HS-27A (cell line): ENCODE measurements around the gene TAGLN2.
A peak's percentile ranks its signal among the peaks of the same experiment; 100 is the strongest.

ENCODE experiments used
- DNase-seq: peaks from one replicate; pipeline ENCODE4 v3.0.0-alpha.2; 2012; ENCODE audit warnings: low read depth, missing footprints

Gene TAGLN2

DNA sequence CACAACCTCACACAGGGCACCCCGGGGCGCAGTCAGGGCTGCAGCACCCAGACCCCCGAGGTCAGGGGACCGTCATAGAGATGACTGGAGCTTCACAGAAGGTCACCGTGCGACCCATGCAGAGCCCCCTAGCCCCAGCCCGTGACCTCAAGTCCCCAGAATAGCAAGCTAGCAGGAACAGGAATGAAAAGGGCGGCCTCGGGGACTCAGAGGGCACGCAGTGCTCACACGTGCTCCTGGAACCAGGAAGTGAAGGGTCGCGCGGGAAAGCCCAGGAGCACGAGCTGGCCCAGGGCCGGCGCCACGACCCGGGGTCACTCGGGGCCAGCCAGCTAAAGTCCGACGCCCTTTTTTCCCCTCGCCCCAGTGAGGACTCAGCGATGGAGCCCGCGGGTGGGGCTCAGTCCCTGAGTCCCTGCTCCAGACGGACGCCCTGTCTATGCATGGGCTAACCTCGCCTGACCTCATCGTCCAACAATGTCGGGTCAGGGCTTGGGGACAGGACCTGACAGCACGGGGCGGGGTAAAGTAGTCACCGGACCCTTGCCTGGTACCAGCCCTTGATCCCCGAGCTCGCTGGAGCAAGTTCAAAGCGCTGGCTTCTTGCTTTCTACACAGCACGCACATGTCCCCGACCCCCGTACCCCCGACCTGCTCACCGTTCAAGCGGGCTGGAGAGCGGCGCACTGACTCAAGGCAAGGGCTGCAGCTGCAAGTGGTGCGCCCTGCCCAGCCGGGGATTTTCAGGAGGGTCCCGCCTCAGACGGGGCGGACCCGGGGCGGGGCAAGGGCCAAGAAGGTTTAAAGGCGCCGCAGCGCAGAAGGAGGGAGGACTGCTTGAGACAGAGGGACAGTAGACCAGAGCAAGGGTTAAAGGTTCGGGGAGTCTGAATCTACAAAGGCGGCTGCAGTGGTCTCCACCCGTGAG is at the start of gene TAGLN2:
Gene TAGLN2, minus strand, starts transcription at position 717 of the 928 bp plus-strand sequence. CDS start 4,998 bp downstream, outside the sequence.
- DNase-seq: peak; percentile 77

DNA sequence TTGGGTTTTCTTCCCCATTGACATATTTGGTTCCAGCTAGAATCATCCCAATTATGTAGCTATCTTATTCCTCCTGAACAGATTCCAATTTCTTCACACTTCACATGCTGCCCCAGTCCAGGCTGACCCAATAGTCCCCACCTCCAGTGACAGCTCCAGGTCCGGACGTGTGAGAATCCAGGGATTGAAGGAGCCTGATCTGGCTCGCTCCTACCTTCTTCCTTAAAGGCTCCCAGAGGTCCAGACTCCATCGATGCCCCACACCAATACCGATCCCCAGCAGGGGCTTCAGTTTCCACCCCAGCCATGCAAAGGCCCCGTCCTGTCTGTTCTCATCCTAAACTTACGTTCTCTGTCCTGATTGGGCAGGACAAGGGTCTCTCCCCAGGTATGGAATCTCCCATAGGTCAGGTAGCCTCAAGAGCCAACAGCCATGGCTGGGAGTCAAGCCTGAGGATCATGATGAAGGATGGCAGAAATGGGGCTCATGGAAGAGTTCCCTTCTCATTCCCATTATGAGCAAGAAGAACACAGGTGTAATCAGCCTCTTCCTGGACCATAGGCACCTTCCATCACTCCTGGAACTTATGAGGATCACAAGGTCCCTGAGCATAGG is 49.2 kb upstream of the TAGLN2 start:
- DNase-seq: no peak

DNA sequence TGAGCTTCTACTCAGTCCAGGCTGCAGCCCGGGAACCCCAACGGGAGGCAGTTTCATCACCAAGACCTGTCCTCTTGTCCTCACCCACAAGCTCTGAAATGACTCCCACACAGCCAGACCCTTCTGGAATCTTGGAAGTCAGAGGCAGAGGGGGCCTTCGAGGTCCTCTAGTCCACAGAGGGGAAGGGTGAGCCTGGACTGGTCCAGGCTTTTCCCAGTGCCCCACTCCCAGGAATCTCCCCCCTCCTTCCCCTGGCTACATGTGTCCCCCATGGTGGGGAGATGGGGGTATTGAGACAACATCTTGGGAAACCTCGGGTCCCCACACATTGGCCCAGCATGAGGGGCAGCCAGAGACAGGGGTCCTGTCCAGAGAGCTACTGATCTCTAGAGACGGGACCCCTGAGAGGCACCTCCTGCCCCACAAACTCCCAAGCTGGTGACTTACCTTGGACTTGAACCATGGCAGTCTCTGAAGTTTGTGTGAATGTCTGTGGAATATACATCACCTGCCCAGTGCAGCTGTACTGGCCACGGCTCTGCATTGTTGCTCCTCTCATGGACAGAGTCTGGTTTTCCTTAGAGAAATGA is 48.1 kb upstream of the TAGLN2 start:
- no peak for DNase-seq

DNA sequence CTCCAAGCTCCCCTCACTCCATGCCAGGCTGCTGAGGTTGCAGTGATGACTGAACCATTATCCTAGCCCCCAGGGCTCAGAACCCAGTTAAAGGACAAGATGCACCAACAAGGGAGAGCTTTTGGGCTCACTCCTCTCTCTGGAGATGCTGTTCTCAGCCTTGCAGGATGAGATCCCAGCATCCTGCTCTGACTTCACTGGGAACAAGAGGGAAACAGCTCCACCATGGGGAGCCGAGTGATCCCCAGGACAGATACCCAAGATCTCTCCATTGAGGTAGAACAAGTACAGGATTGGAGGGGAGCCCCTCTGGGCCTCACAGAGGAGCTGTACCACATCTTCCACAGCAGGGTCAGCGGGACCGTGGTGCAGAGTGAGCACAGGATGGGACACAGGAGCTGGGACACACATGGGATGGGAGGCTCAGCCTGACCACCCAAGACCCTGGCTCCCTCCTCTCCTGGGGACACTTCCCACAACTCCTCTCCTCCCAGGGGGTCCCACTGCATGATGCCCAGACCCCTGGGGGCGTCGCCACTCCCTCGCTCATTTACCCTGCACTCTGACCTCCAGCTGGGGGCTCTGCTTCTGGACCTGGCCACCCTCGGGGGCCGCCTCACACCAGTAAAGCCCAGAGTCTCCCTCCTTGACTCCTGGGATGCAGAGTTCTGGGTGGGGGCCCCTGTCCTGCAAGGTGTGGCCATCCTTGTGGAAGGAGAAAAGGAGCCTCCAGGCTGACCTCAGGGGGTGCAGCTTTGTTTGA is 47.3 kb upstream of the TAGLN2 start:
- no peak for DNase-seq

DNA sequence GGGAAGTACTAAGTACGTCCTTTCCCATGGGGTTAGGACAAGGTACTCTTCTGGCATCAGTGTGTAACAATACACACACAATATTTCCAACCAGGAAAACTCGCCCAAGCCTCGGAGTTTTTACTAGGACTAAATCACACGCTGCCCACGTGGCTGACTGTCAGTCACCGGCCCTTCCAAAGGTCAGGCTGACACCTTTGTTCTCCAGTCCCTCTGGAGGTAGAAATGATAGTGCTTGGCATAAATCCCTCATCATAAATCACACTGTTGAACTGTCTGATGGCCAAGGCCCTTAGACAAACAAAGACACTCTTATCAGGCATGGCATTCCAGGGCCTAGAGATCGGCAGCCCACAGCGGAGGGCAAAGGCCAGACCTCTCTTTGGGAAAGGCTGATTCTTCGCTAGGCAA is 45.6 kb upstream of the TAGLN2 start:
- DNase-seq: no peak

DNA sequence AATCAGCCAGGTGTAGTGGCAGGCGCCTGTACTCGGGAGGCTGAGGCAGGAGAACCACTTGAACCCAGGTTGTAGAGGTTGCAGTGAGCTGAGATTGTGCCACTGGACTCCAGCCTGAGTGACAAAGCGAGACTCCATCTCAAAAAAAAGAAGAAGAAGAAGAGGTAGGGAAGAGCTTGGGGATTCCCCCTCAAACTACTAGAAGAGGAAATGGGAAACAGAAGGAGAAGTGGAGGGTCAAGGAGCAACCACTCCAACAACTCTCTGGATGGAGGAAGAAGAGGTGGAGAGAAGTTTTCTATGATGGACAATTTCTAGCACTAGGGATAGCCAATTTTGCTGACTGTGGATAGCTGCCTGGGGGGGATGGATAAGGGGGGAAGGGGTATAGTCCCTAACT is 43.6 kb upstream of the TAGLN2 start:
- DNase-seq: no peak

DNA sequence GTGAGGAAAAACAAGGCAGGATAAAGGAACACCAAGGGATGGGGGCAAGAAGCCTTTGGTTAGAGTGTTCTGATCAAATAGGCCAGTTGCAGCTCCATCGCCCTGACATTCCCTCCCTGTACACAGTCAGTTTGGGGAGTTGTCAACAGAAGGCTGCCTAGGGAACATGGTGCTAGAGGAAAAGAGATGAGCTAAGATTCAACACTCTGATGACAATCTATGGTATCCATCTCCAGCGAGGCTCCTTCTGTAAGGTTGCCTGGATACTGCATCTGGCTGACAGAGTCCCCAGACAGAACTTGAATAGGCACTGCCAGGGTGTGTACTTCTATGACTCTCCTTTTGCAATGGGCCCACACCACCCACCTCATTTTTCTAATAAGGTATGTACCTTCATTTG is 40.0 kb upstream of the TAGLN2 start:
- no peak for DNase-seq

DNA sequence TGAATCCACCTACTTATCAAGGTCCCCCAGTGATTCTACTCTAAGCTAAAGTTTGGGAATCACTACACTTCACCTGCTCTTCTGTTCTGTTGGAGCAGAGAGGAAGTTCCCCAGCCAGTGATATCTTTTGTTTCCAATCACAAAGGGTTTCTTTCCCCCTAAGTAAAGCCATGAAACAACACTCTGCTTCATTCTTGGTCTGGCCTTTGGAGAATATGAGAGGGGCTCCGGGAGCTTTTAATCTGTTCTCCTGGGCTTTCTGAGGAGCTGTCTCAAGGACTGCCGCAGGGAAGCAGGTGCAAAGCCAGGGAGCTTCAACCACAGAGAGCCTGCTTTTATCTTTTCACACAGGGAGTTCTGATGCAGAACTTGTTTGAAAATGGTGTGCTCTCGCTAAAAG is 38.8 kb upstream of the TAGLN2 start:
- DNase-seq: no peak

DNA sequence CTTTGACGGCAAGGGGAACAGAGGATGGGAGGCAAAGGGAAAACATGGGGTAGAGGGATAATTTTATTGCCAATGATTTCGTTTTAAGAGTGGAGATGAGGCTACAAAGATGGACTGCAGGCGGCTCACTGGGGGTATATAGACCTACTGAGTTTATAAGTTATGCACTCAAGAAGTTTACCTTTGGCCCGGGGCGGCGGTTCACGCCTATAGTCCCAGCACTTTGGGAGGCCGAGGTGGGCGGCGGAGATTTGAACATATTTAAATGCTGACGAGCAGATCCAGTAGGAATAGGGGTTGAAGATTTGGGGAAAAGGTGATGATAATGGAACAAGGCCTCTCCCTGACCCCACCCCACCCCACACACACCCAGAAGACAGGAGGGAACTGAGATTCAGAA is 36.9 kb upstream of the TAGLN2 start:
- no peak for DNase-seq

DNA sequence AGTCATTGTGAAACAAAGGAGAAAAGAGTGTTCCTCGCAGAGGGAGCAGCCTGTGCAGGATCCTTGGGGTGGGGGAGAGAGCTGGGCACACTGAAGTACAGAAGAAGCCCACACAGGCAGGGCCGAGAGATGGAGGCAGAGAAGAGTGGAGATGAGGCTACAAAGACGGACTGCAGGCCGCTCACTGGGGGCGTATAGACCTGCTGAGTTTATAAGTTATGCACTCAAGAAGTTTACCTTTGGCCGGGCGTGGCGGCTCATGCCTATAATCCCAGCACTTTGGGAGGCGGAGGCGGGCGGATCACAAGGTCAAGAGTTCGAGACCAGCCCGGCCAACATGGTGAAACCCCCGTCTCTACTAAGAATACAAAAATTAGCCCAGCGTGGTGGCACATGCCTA is 36.3 kb upstream of the TAGLN2 start:
- no peak for DNase-seq

DNA sequence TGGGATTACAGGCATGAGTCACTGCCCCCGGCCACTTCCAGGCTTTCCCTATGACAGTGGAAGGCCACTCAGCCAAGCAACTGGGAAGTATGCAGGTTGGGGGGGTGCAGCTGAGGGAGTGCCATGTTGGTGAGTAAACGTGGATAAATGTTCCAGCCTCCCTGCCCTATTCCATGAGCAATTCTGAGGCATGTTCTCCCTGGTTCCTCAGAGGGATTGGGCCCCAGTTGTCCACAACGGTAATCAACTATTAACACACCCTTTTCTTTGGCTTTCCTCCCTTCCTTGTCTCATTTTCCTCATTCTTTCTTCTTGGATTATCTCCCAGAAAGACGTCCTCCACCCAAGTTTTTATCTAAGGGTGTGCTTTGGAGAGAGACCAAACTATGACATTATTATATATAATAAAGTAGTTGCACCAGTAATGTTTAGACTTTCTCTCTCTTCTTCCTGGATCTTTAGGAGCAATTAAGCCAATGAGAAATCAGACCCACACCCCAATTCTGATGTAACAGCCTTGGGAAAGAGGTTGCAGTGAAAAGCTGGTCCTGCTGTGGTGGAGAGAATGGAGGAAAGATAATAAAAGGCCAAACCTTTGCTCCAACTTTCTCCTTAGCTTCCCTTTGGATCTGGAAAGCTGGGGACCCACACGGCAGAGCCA is 35.5 kb upstream of the TAGLN2 start:
- peak; percentile 89 for DNase-seq

DNA sequence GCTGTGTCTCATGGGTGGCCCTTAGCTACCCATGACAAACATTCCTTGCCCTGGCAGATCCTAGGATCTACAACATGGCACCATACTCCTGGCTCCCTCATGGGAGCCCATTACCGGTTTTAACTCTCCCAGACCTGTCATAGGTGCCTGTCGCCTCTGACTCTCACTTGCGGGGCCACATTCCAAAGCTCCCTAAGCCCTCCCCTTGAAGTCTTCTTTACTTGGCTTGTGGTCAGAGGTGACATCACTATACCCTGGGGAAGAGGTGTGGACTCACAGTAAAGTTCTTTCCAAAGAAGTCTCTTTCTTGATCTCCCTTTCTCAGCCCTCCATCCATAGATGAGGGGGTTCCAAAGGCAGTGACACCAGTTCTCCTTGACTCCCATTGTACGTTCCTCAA is 34.1 kb upstream of the TAGLN2 start:
- no peak for DNase-seq

DNA sequence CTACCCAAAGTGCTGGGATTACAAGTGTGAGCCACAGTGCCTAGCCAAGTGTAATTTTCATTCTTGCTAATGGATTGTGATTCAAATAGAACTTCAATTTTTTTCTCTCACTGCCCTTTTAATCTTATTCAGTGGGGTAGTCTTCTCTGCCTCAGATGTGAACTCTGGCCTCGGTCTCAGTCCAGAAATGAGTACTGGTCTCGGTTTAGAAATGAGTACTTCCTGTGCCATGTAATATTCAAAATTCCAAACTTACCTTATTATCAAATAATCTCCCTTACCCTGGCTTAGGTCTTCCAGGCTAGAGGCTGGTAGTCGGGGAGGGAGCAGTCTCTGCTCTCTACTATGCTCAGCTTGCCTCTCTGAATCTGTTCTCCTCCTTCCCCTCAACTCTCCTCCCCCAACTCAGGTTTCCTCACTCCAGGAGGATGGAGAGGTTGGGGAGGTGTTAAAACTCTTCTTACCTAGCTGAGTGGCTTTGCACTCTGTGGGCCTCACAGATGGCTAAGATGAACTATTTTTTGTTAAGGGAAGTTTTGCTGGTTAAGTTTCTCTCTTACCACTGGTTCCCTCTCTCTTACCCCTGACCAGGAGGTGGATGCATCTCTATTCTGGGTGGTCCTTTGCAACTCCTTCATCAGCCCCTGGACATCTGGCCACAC is 33.5 kb upstream of the TAGLN2 start:
- no peak for DNase-seq

DNA sequence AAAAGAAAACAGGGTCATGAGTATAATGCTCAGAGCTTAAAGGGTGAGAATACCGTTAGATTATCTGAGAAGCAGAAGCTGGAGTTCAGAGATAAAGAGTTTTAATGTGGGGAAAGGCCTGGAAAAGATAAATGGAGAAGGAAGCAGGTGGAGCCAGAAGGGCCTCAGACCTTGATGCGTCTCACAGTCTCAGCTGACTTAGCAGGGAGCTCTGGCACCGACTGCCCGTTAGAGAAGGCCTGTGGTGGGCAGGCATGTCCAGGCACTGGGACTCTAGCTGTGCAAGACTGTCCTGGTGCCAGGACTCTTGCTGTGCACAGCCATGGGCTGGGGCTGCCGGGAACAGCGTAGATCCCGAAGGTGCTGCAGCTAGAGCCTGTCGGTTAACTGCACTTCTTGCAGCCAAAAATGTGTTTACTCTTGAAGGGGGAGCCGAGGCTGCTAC is 32.5 kb upstream of the TAGLN2 start:
- DNase-seq: no peak

DNA sequence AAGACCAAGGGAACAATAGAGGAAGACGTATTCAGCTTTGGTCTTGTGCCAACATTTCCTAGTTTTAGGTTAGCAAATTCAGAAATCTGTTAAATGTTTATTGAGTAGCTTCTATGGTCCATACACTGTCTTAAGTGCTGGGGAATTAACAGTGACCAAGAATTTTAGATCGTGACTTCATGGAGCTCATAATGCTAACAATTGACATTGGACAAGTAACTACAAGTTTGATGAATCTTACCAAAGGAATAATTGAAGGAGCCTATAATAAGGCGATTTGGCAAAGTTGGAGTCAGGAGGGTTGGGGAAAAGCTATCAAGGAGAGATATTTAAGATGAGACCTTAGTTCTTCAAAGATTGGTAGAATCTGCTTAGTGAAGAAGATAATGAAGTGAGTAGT is 30.1 kb upstream of the TAGLN2 start:
- DNase-seq: no peak

DNA sequence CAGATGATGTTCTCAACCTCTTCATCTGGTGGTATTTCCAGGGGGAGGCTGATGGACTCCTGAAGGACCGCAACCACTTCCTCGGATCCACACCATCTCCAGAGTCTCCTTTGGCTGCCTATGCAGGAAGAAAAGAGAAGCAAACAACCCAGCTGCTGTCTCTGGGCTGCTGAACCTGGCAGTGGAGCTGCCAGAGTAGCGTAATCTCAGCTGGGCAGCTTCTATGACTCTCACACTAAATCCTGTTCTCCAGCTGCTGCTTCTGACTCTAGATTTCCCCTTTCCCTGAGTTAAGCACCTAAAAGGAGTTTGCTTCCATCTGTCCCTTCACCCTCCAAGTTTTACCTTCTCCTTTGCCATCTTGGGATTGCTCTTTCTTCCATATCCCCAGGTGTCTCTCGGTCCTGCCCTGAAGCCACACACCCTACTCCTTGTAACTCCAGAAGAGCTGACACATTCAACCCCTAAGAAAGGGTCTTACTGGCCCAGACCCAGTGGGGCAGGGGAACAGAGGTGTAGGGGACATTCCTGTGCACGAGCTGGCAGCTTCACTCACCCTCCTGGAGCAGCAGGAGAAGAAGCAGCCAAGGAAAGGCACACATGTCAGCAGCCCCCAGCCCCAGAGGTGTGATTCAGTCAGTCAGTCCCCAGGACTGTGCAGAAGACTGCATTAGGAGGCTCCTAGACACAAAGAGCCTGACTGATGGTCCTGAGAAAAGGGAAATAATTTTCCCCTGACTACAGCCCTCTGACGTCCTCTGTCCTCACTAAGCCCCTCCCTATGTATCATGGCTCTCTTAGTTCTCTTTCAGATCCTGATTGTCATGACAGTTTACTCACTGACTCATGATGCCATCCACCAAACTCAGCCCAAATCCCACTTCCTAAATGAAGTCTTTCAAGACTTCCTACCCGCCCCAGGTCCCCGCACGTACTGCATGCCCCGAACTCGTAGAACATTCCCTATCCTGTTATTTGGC is 28.5 kb upstream of the TAGLN2 start, which contains the start of gene SLAMF9:
Gene SLAMF9, minus strand, starts transcription at position 702 of the 980 bp plus-strand sequence. Its CDS starts 100 bp downstream, at position 602.
- DNase-seq: no peak

DNA sequence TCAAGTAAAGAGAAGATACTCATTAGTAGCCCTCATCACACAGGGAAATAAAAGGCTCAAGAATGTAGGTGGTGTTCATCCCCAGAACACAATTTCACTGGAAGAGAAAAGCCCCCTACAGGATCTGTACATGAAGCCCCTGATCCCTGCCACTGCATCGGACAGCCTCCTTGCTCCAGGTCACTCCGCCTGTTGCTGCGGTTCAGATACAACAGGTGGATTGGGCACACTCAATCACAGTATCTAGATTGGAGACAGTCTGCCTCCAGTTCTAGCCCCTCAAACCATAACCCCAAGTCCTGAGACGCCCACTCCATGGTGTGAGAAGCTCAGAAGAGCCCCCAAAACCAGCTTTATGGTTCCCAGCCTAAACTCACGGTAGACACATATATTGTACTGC is 27.6 kb upstream of the TAGLN2 start:
- DNase-seq: no peak

DNA sequence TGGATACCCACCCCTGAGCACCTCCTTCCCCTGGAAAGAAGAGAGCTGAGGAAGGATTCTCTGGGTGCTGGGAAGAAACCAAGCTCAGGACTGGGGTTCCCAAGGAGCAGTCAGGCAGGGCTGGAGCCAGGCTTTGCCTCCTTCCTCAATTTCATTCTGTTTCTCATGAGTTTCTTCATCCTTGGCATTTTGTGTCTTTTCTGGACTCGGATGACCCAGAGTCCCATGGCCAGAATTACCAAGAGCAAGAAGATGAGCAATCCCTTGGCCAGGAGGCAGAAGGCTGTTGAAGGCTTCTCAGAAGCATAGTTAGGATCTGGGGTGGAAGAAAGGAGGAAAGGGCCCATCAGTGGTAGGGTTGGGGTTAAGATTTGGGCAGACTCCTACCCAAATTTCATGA is 26.2 kb upstream of the TAGLN2 start:
- no peak for DNase-seq

DNA sequence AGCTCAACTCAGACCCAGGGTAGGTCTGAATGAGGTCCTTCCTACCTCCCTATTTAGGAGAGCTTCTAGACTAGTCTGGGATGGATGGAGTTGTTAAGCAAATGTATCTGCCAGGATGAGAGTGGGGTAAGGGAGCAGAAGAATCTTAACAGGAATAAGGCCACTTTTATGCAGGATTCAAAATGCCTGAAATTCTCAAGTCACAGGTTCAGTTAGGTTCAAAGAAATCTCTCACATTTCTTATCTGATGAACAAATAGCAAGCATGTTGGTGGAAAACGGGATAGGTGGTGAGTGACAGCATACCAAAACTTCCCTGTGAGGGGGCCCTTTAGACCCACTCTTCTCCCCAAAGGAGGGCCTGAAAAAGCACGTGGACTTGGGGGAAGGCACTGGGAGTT is 25.7 kb upstream of the TAGLN2 start:
- no peak for DNase-seq

DNA sequence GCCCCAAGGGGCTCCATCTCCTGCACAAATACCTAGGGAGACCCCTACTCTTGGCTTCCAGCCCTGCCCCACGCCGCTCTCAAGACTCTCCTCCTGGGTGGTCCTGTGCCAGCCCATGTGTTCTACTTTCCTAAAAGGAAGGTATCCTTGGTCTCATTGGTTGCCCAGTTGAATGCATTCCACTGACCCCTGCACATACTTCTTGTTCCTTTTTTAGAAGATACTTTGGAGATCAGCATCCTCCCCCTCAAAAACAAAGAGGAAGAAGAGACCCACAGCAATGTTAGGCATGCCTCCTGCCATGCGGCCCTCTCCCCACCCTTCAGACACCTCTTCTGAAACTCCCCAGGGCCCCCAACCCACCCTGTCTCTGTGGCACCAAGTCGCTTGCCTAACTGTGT is 24.7 kb upstream of the TAGLN2 start:
- DNase-seq: no peak
